IPS-20b (cell line): ENCODE results near the gene RAMP1.

Experiments used
- H3K27ac ChIP-seq: one replicate; pipeline ENCODE4 v1.5.1; 2013; ENCODE audit warnings: low read length
- H3K27me3 ChIP-seq: 2 replicates; pipeline ENCODE4 v1.6.1; 2013; ENCODE audit warnings: mild to moderate bottlenecking, low read length, inconsistent platforms; ENCODE audit not compliant: insufficient read depth
- H3K36me3 ChIP-seq: 2 replicates; pipeline ENCODE4 v1.6.1; 2013; ENCODE audit warnings: low read depth, mild to moderate bottlenecking, inconsistent platforms, low read length, moderate library complexity; ENCODE audit not compliant: insufficient read depth
- H3K4me1 ChIP-seq: 2 replicates; pipeline ENCODE4 v1.6.1; 2013; ENCODE audit warnings: mild to moderate bottlenecking, control low read depth, inconsistent platforms, low read length, moderate library complexity; ENCODE audit not compliant: insufficient read depth
- H3K4me3 ChIP-seq: 2 replicates; pipeline ENCODE4 v1.5.1; 2013; ENCODE audit warnings: mild to moderate bottlenecking, low read length, inconsistent platforms
- H3K9ac ChIP-seq: 2 replicates; pipeline ENCODE4 v1.6.1; 2013; ENCODE audit warnings: low read depth, mild to moderate bottlenecking, inconsistent platforms, low read length, moderate library complexity
- H3K9me3 ChIP-seq: 2 replicates; pipeline ENCODE4 v1.6.1; 2013; ENCODE audit warnings: mild to moderate bottlenecking, low read depth, low read length, inconsistent platforms; ENCODE audit not compliant: insufficient read depth

Gene RAMP1

DNA sequence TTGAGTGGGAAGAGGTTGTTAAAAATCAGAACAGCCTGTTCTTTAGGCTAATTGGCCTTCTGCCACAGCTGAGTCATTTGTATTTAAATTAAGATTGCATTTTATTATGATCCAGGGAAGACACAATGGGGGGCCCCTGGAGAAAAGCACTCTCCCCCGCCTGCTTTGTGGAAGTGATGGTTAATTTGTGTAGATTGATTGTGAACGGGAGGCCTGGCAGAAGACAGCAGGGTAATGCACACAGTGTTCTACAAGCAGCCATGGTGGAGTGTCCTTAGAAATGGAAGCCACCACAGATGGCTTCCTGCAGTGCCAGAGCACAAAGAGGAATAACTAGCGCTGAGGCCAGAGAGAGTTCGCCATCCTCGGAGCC, 19.6 kb downstream of the RAMP1 start:
- no peaks in the 10 kb centered on the region for H3K9me3 ChIP-seq
- H3K36me3 ChIP-seq, result no peaks in the 10 kb centered on the region
- H3K27me3 ChIP-seq, result no peaks in the 10 kb centered on the region
- no peak overlapping the region for H3K4me3 ChIP-seq
- H3K4me1 ChIP-seq, result no peaks in the 10 kb centered on the region
- no peak overlapping the region for H3K9ac ChIP-seq
- H3K27ac ChIP-seq, result no peak overlapping the region

DNA sequence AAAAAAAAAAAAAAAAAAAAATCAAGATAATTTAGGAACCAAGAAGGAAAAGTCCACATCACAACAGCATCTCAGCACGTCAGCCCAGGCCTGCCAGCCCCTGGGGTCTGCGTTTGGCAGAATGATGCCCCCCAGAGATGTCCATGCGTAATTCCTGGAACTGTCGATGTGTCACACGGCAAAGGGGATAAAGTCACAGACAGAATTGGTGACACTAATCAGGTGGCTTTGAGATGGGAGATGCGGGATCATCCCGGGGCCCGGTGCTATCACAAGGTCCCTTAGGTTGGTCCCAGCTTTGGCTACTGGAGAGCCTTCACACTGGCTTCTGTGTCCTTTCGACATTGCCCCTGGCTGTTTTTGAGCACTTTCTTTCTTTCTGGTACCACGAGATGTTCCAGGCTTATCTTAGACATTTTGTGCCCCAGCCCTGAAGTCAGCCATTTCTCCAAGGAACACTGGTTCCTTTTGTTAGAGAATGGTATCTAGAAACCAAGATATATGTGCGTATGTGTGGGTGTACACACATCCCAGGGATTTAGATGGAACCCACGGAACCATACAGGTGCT, 20.7 kb downstream of the RAMP1 start:
- Histone ChIP-seq H3K27ac (no peak overlapping the region), H3K9me3 (no peaks in the 10 kb centered on the region), H3K36me3 (no peaks in the 10 kb centered on the region), H3K4me1 (no peaks in the 10 kb centered on the region), H3K4me3 (no peak overlapping the region), H3K9ac (no peak overlapping the region), H3K27me3 (no peaks in the 10 kb centered on the region)

DNA sequence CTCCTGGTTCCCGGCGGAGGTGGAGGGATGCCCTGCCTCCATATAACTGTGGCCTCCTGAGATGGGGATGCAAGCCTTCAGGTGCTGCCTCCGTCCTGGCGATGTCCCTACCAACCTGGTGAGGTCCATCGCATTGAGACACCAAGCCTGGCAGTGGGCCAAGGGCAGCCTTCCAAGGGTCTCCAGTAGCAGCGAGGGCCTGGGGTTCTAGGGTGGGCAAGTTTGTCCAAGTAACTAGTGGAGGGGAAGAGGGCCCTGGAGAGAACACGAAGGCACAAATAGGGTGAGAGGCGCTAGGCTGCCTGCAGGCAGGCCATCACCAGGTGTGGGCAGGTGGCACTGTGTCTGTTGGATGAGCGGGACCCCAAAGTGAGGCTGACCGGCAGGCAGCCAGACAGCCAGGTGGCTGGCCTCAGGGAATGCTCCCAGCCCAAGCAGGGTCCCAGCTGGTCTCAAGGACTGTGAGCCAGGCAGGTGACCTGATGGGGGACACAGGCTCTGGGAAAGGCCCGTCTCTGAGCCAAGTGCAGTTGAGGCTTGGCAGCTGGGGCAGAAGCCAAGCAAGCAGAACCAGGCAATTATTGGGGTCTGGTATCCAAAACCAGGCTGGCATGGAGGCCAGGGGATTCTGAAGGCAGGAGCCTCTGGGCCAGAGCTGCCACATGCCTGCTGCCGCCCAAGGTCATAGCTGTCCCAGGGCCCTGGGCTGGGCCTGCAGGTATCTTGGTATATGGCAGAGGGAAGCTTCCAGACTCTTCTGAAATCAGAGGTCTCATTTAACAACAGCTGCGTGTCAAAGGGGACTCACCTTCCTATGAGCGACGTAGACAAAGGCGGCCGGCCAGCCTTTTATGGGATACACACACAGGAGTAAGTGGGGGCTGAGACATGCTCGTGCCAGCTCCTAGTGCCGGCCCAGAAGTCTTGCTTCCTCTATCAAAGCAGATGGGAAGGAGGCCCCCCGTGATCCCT, 23.4 kb downstream of the RAMP1 start:
- Histone ChIP-seq H3K36me3 (no peaks in the 10 kb centered on the region), H3K27ac (no peak overlapping the region), H3K9me3 (no peaks in the 10 kb centered on the region), H3K4me1 (no peaks in the 10 kb centered on the region), H3K4me3 (no peak overlapping the region), H3K27me3 (no peaks in the 10 kb centered on the region), H3K9ac (no peak overlapping the region)

- Histone ChIP-seq H3K27me3 (no peaks in the 10 kb centered on the region), H3K9ac (no peak overlapping the region), H3K36me3 (no peaks in the 10 kb centered on the region), H3K4me3 (no peak overlapping the region), H3K27ac (no peak overlapping the region), H3K9me3 (no peaks in the 10 kb centered on the region), H3K4me1 (no peaks in the 10 kb centered on the region)
Observed at GRCh38 chr2:237883951-237884446, 24.6 kb downstream of the RAMP1 start.

- Histone ChIP-seq H3K9ac (no peak overlapping the region), H3K4me1 (no peaks in the 10 kb centered on the region), H3K27ac (no peak overlapping the region), H3K9me3 (no peaks in the 10 kb centered on the region), H3K36me3 (no peaks in the 10 kb centered on the region), H3K27me3 (no peaks in the 10 kb centered on the region), H3K4me3 (no peak overlapping the region)
Observed at GRCh38 chr2:237884681-237885080, 25.3 kb downstream of the RAMP1 start.

- no peak overlapping the region for H3K9ac ChIP-seq
- no peaks in the 10 kb centered on the region for H3K4me1 ChIP-seq
- no peaks in the 10 kb centered on the region for H3K9me3 ChIP-seq
- no peak overlapping the region for H3K27ac ChIP-seq
- no peaks in the 10 kb centered on the region for H3K27me3 ChIP-seq
- no peak overlapping the region for H3K4me3 ChIP-seq
- no peaks in the 10 kb centered on the region for H3K36me3 ChIP-seq
Observed at GRCh38 chr2:237885111-237885930, 25.9 kb downstream of the RAMP1 start.

GRCh38 chr2:237885931-237886684, 26.7 kb downstream of the RAMP1 start:
- Histone ChIP-seq H3K4me3 (no peak overlapping the region), H3K27ac (no peak overlapping the region), H3K9ac (no peak overlapping the region), H3K27me3 (no peaks in the 10 kb centered on the region), H3K9me3 (no peaks in the 10 kb centered on the region), H3K36me3 (no peaks in the 10 kb centered on the region), H3K4me1 (no peaks in the 10 kb centered on the region)

- H3K27ac ChIP-seq, result no peak overlapping the region
- H3K36me3 ChIP-seq, result no peaks in the 10 kb centered on the region
- no peak overlapping the region for H3K9ac ChIP-seq
- H3K4me3 ChIP-seq, result no peak overlapping the region
- no peaks in the 10 kb centered on the region for H3K9me3 ChIP-seq
- no peaks in the 10 kb centered on the region for H3K4me1 ChIP-seq
- H3K27me3 ChIP-seq, result no peaks in the 10 kb centered on the region
Observed at GRCh38 chr2:237886685-237887481, 27.5 kb downstream of the RAMP1 start.

DNA sequence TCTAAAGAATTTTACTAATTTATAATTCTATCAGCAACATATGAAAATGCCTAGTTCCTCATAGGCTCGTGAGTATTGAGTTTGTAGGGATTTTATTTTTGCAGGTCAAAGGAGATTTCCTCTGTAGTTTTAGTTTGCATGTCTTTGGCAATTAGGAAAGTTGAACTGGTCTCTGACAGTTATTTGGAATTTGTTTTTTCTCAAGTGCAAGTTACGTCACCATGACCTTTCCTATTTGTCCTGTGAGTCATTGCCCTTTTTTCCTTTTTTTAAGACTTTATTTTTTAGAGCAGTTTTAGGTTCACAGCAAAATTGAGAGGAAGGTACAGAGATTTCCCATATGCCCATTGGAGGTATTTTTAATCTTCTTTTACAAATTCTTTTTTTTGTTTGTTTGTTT, 29.0 kb downstream of the RAMP1 start:
- no peak overlapping the region for H3K27ac ChIP-seq
- no peaks in the 10 kb centered on the region for H3K27me3 ChIP-seq
- no peaks in the 10 kb centered on the region for H3K9me3 ChIP-seq
- no peak overlapping the region for H3K9ac ChIP-seq
- no peak overlapping the region for H3K4me3 ChIP-seq
- H3K4me1 ChIP-seq, result no peaks in the 10 kb centered on the region
- no peaks in the 10 kb centered on the region for H3K36me3 ChIP-seq

GRCh38 chr2:237889016-237889415, 29.6 kb downstream of the RAMP1 start:
- Histone ChIP-seq H3K27ac (no peak overlapping the region), H3K4me1 (no peaks in the 10 kb centered on the region), H3K36me3 (no peaks in the 10 kb centered on the region), H3K9me3 (no peaks in the 10 kb centered on the region), H3K9ac (no peak overlapping the region), H3K4me3 (no peak overlapping the region), H3K27me3 (no peaks in the 10 kb centered on the region)
